HCT116 (cell line): ENCODE data around the gene TEKT3.

ENCODE experiments used
- CEBPB ChIP-seq: IDR thresholded peaks from 2 replicates; pipeline ENCODE4 v1.6.1; 2012; ENCODE audit warnings: low read depth
- CTCF ChIP-seq, 3 experiments: fragments of 200-600 bp in 1 of 3; sonication (generic) in 1 of 3; IDR thresholded peaks in 2 of 3; conservative IDR thresholded peaks in 1 of 3; 2 replicates each; pipeline ENCODE4 v1.5.1; 2012 to 2017; ENCODE audit warnings: low read depth in 2 of 3, low read length in 2 of 3, antibody characterized with exemption in 1 of 3, borderline replicate concordance in 1 of 3, control low read depth in 1 of 3, mild to moderate bottlenecking in 1 of 3, mixed read lengths in 1 of 3, mixed run types in 1 of 3, moderate library complexity in 1 of 3; ENCODE audit not compliant: insufficient read depth in 1 of 3
- POLR2A ChIP-seq: IDR thresholded peaks from 2 replicates; pipeline ENCODE4 v1.7.0; 2011; ENCODE audit warnings: borderline replicate concordance; ENCODE audit not compliant: insufficient read depth, insufficient read length; ENCODE audit errors: extremely low read depth
- POLR2AphosphoS5 ChIP-seq: IDR thresholded peaks from 2 replicates; pipeline ENCODE4 v1.6.1; 2011; ENCODE audit warnings: mild to moderate bottlenecking, low read depth, low read length, moderate library complexity
- ZFX ChIP-seq: fragments of 450-650 bp; IDR thresholded peaks from 2 replicates; pipeline ENCODE4 v1.6.1; 2017
- ZNF274 ChIP-seq: fragments of 200-500 bp; sonication (Bioruptor generic); IDR thresholded peaks from 2 replicates; pipeline ENCODE4 v1.6.1; 2014; ENCODE audit warnings: mild to moderate bottlenecking, low read depth, low read length, inconsistent platforms
- TF ChIP-seq, protein P1 (sequence below): IDR thresholded peaks from 2 replicates; pipeline ENCODE4 v1.6.1; 2011; ENCODE audit warnings: mild to moderate bottlenecking, low read length, moderate library complexity; ENCODE audit not compliant: insufficient replicate concordance; ENCODE audit errors: extremely low read depth
- TF ChIP-seq, protein P2 (sequence below): IDR thresholded peaks from 2 replicates; pipeline ENCODE4 v1.6.1; 2012

DNA sequence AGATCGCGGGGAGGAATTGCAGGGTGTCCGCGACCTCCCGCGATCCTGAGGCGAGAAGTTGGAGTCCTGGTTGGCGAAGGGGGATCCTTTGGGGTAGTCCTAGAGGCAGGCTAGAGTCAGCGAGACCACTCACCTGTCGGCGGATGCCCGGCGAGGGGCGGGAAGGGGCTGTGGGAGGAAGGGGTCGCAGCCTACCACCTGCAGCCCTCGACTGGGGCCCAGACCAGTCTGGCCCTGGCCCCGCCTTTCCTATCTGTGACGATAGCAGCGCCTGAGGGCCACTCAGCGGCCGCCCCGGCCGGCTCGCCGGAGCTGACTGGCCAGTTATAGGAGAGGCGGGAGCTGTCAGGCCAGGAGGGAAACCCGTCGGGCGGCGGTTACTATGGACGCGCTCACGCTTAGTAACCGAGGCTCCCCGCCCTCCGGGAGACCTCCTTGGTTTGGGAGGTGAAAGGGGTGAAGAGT, at the start of gene TEKT3:
- TF ChIP-seq, protein P1, sequence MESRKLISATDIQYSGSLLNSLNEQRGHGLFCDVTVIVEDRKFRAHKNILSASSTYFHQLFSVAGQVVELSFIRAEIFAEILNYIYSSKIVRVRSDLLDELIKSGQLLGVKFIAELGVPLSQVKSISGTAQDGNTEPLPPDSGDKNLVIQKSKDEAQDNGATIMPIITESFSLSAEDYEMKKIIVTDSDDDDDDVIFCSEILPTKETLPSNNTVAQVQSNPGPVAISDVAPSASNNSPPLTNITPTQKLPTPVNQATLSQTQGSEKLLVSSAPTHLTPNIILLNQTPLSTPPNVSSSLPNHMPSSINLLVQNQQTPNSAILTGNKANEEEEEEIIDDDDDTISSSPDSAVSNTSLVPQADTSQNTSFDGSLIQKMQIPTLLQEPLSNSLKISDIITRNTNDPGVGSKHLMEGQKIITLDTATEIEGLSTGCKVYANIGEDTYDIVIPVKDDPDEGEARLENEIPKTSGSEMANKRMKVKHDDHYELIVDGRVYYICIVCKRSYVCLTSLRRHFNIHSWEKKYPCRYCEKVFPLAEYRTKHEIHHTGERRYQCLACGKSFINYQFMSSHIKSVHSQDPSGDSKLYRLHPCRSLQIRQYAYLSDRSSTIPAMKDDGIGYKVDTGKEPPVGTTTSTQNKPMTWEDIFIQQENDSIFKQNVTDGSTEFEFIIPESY, result no peak
- TF ChIP-seq ZFX (no peak), CEBPB (no peak), CTCF (IDR thresholded peaks at IDR 0.05 in 2 of 3, conservative IDR thresholded peaks at IDR 0.05 in 1 of 3; ENCODE audit: borderline replicate concordance in 1 of 3, insufficient read depth in 1 of 3, low read depth in 2 of 3, low read length in 2 of 3) (no peak), ZNF274 (no peak), POLR2A (no peak), POLR2AphosphoS5 (no peak)
- TF ChIP-seq, protein P2, sequence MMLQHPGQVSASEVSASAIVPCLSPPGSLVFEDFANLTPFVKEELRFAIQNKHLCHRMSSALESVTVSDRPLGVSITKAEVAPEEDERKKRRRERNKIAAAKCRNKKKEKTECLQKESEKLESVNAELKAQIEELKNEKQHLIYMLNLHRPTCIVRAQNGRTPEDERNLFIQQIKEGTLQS, result no peak
